HCT116 (cell line): ENCODE measurements around the gene SORCS2. TPM values are rescaled to one million over a fixed set of nuclear protein-coding genes. Genes with fewer than 3 reads are reported as not detected.

Experiments
- ATAC-seq: fragments of 200-7000 bp; cut with Tn5 transposase; 2 replicates; pipeline ENCODE4 v1.9.1; 2020; ENCODE audit warnings: mild to moderate bottlenecking, moderate library complexity
- BruUV-seq: library from RNA; stranded (reverse); fragments of 400-500 nt; replicated peaks from 2 replicates; lab custom pipeline; 2021; lab: Mats Ljungman, UMichigan
- CTCF ChIA-PET: fragments of 300-600 bp; sonication (Branson Sonifier 250); formaldehyde crosslinking; loops from one replicate; lab custom pipeline; 2021; ENCODE audit warnings: antibody characterized with exemption; lab: Charles Lee
- POLR2A ChIA-PET: fragments of 300-600, 350-600 bp; sonication (Branson Sonifier 250); formaldehyde crosslinking; loops from one replicate; lab custom pipeline; 2021; ENCODE audit warnings: antibody characterized with exemption; lab: Charles Lee
- RAD21 ChIA-PET, 2 experiments: fragments of 300-600 bp; sonication (Branson Sonifier 250); formaldehyde crosslinking; loops; one replicate each; lab custom pipeline; 2023; ENCODE audit warnings: low total read pairs in 2 of 2; ENCODE audit not compliant: uncharacterized antibody in 2 of 2, unreplicated experiment in 2 of 2, low non-redundant PET in 1 of 2; lab: Charles Lee
- DNase-seq: peaks from one replicate; pipeline ENCODE4 v3.0.0-alpha.2; 2010; ENCODE audit warnings: low read depth, low spot score
- H2AFZ ChIP-seq: fragments of 200-600 bp; shearing (Covaris generic), sonication (generic); 2 replicates; pipeline ENCODE4 v1.6.1; 2017; ENCODE audit warnings: low read depth, mixed run types, mixed read lengths, antibody characterized with exemption, low read length; ENCODE audit not compliant: poor library complexity, severe bottlenecking
- H3K27ac ChIP-seq: 2 replicates; pipeline ENCODE4 v1.5.1; 2012; ENCODE audit warnings: low read depth, low read length
- H3K27me3 ChIP-seq: fragments of 200-600 bp; sonication (generic); 2 replicates; pipeline ENCODE4 v1.6.1; 2016; ENCODE audit warnings: mixed run types, low read length, mixed read lengths; ENCODE audit not compliant: insufficient read depth
- H3K36me3 ChIP-seq, 2 experiments: fragments of 200-500 bp in 1 of 2; fragments of 200-600 bp in 1 of 2; sonication (Bioruptor generic) in 1 of 2; sonication (generic) in 1 of 2; 2 replicates each; pipeline versions ENCODE4 v1.5.1 to v1.6.1; 2014 to 2016; ENCODE audit warnings: low read length in 2 of 2, inconsistent platforms in 1 of 2, mixed read lengths in 1 of 2, mixed run types in 1 of 2; ENCODE audit not compliant: insufficient read depth in 2 of 2, control insufficient read depth in 1 of 2
- H3K4me1 ChIP-seq, 2 experiments: fragments of 200-600 bp in 1 of 2; sonication (generic) in 1 of 2; 2 replicates each; pipeline versions ENCODE4 v1.5.1 to v1.6.1; 2012 to 2017; ENCODE audit warnings: low read length in 2 of 2, inconsistent platforms in 1 of 2, mild to moderate bottlenecking in 1 of 2, mixed read lengths in 1 of 2, mixed run types in 1 of 2, moderate library complexity in 1 of 2; ENCODE audit not compliant: insufficient read depth in 2 of 2, control insufficient read depth in 1 of 2
- H3K4me2 ChIP-seq: fragments of 200-600 bp; sonication (generic); 2 replicates; pipeline ENCODE4 v1.6.1; 2017; ENCODE audit warnings: mixed run types, low read length, mixed read lengths
- H3K4me3 ChIP-seq, 2 experiments: fragments of 200-600 bp in 1 of 2; sonication (generic) in 1 of 2; replicated peaks in 1 of 2; 2 replicates each; pipeline ENCODE4 v1.5.1; 2011 to 2016; ENCODE audit warnings: low read length in 2 of 2, control low read depth in 1 of 2, low read depth in 1 of 2, mild to moderate bottlenecking in 1 of 2, mixed read lengths in 1 of 2, mixed run types in 1 of 2
- H3K79me2 ChIP-seq: fragments of 200-600 bp; sonication (generic); 2 replicates; pipeline ENCODE4 v1.6.1; 2017; ENCODE audit warnings: mild to moderate bottlenecking, mixed run types, low read length, moderate library complexity, mixed read lengths; ENCODE audit not compliant: insufficient read depth
- H3K9ac ChIP-seq: fragments of 200-600 bp; sonication (generic); 2 replicates; pipeline ENCODE4 v1.6.1; 2016; ENCODE audit warnings: low read length, mixed read lengths
- H3K9me2 ChIP-seq: fragments of 200-600 bp; sonication (generic), shearing (Covaris generic); 2 replicates; pipeline ENCODE4 v1.6.1; 2017; ENCODE audit warnings: mixed run types, mild to moderate bottlenecking, moderate library complexity; ENCODE audit not compliant: insufficient read depth
- H3K9me3 ChIP-seq, 2 experiments: fragments of 200-500 bp in 1 of 2; fragments of 200-600 bp in 1 of 2; sonication (Bioruptor generic) in 1 of 2; sonication (generic) in 1 of 2; 2 replicates each; pipeline ENCODE4 v1.6.1; 2014 to 2017; ENCODE audit warnings: low read length in 2 of 2, mixed read lengths in 2 of 2, inconsistent platforms in 1 of 2, low read depth in 1 of 2, mild to moderate bottlenecking in 1 of 2, mixed run types in 1 of 2, moderate library complexity in 1 of 2; ENCODE audit not compliant: control insufficient read depth in 1 of 2, insufficient read depth in 1 of 2
- H4K20me1 ChIP-seq: fragments of 200-600 bp; sonication (generic), shearing (Covaris generic); 2 replicates; pipeline ENCODE4 v1.6.1; 2017; ENCODE audit warnings: mixed run types, mild to moderate bottlenecking, moderate library complexity; ENCODE audit not compliant: insufficient read depth
- ATF3 ChIP-seq: IDR thresholded peaks from 2 replicates; pipeline ENCODE4 v1.6.1; 2012
- CBX3 ChIP-seq: IDR thresholded peaks from 2 replicates; pipeline ENCODE4 v1.6.1; 2012; ENCODE audit warnings: low read depth
- ELF1 ChIP-seq: IDR thresholded peaks from 2 replicates; pipeline ENCODE4 v1.6.1; 2012; ENCODE audit warnings: low read depth, borderline replicate concordance
- EZH2phosphoT487 ChIP-seq: fragments of 200-600 bp; IDR thresholded peaks from 2 replicates; pipeline ENCODE4 v1.6.1; 2018; ENCODE audit warnings: antibody characterized with exemption, borderline replicate concordance
- FOSL1 ChIP-seq: IDR thresholded peaks from 2 replicates; pipeline ENCODE4 v1.6.1; 2012; ENCODE audit warnings: low read depth
- POLR2A ChIP-seq: IDR thresholded peaks from 2 replicates; pipeline ENCODE4 v1.7.0; 2011; ENCODE audit warnings: borderline replicate concordance; ENCODE audit not compliant: insufficient read depth, insufficient read length; ENCODE audit errors: extremely low read depth
- POLR2AphosphoS5 ChIP-seq: IDR thresholded peaks from 2 replicates; pipeline ENCODE4 v1.6.1; 2011; ENCODE audit warnings: mild to moderate bottlenecking, low read depth, low read length, moderate library complexity
- RAD21 ChIP-seq: IDR thresholded peaks from 2 replicates; pipeline ENCODE4 v1.6.1; 2012; ENCODE audit warnings: low read depth, mild to moderate bottlenecking
- SIN3A ChIP-seq: IDR thresholded peaks from 2 replicates; pipeline ENCODE4 v1.6.1; 2012; ENCODE audit warnings: low read depth
- SP1 ChIP-seq: IDR thresholded peaks from 2 replicates; pipeline ENCODE4 v1.6.1; 2012; ENCODE audit warnings: low read depth
- SRF ChIP-seq: IDR thresholded peaks from 2 replicates; pipeline ENCODE4 v1.6.1; 2012; ENCODE audit warnings: low read depth
- YY1 ChIP-seq: IDR thresholded peaks from 2 replicates; pipeline ENCODE4 v1.6.1; 2011; ENCODE audit warnings: low read length, low read depth, moderate library complexity, mild to moderate bottlenecking; ENCODE audit not compliant: insufficient replicate concordance; ENCODE audit errors: extremely low read depth
- ZFX ChIP-seq: fragments of 450-650 bp; IDR thresholded peaks from 2 replicates; pipeline ENCODE4 v1.6.1; 2017
- intact Hi-C: fragments of 100-400 bp; cut with micrococcal nuclease; formaldehyde crosslinking; loops from 2 replicates; pipeline ENCODE4 v1.10.0; 2022
- total RNA-seq: library from RNA; stranded (reverse); gene quantifications from one replicate; pipeline ENCODE4 v1.2.1, GENCODE V29; 2021; ENCODE audit not compliant: unreplicated experiment
- TF ChIP-seq, protein P1 (sequence below): IDR thresholded peaks from 2 replicates; pipeline ENCODE4 v1.6.1; 2012

The SORCS2 gene
- total RNA-seq, 1 experiment from 2014 or later, result 0.37 TPM

GRCh38 chr4:7781366-7781765 lies 589.0 kb downstream of the SORCS2 start:
- Histone ChIP-seq H3K79me2 (no peaks in the 10 kb centered on the region), H3K9me2 (no peaks in the 10 kb centered on the region), H3K4me1 (no peaks in the 10 kb centered on the region), H3K36me3 (peaks cover 2 to 5% of the 10 kb centered on the region in 2 experiments; a peak in 2 of 4 replicates), H3K4me2 (no peak overlapping the region), H3K4me3 (no peak overlapping the region), H2AFZ (no peak overlapping the region), H3K27ac (no peak overlapping the region), H3K27me3 (no peaks in the 10 kb centered on the region), H3K9me3 (no peaks in the 10 kb centered on the region), H4K20me1 (no peaks in the 10 kb centered on the region), H3K9ac (no peak overlapping the region)
- TF ChIP-seq YY1 (no peak), RAD21 (no peak), SP1 (no peak), EZH2phosphoT487 (no peak), POLR2A (no peak), POLR2AphosphoS5 (no peak), SRF (no peak), ZFX (no peak)
- TF ChIP-seq, protein P1, sequence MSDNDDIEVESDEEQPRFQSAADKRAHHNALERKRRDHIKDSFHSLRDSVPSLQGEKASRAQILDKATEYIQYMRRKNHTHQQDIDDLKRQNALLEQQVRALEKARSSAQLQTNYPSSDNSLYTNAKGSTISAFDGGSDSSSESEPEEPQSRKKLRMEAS, result no peak
- DNase-seq, result no peak
- intact Hi-C loops, result no loop called here
- no TSS peak for BruUV-seq
- ChIA-PET RAD21 (no interaction called here), POLR2A (no interaction called here), CTCF (no interaction called here)
- ATAC-seq, result no peak

GRCh38 chr4:7781993-7782392 lies 589.7 kb downstream of the SORCS2 start:
- Histone ChIP-seq H3K9ac (no peak overlapping the region), H3K9me3 (no peaks in the 10 kb centered on the region), H3K9me2 (no peaks in the 10 kb centered on the region), H3K4me2 (no peak overlapping the region), H4K20me1 (no peaks in the 10 kb centered on the region), H2AFZ (no peak overlapping the region), H3K4me1 (no peaks in the 10 kb centered on the region), H3K27ac (no peak overlapping the region), H3K36me3 (peaks cover 2 to 5% of the 10 kb centered on the region in 2 experiments; a peak in 2 of 4 replicates), H3K4me3 (no peak overlapping the region), H3K27me3 (no peaks in the 10 kb centered on the region), H3K79me2 (no peaks in the 10 kb centered on the region)
- no peak for DNase-seq
- RAD21 ChIA-PET, result no interaction called here
- intact Hi-C loops, result no loop called here
- no peak for ATAC-seq
- CTCF ChIA-PET, result no interaction called here
- no peak for TF ChIP-seq ELF1
- TF ChIP-seq CBX3, result no peak
- TF ChIP-seq POLR2A, result no peak
- no peak for TF ChIP-seq ATF3
- TF ChIP-seq SIN3A, result no peak
- no peak for TF ChIP-seq FOSL1
- no peak for TF ChIP-seq POLR2AphosphoS5
- no peak for TF ChIP-seq SP1
- TF ChIP-seq RAD21, result no peak
- POLR2A ChIA-PET, result no interaction called here
- no TSS peak for BruUV-seq
